GM18502 (cell line): ENCODE measurements around the gene ZBTB32.
"Not testable (repeated sequence)": the region's sequence is repeated elsewhere in the genome, so short reads cannot be mapped to it uniquely, and the experiment has no call there.

Experiments used
- ATAC-seq: cut with Tn5 transposase; IDR thresholded peaks from one replicate; pipeline ENCODE4 v1.9.1; 2021; ENCODE audit warnings: mild to moderate bottlenecking; ENCODE audit not compliant: unreplicated experiment, poor library complexity

Gene ZBTB32, protein sequence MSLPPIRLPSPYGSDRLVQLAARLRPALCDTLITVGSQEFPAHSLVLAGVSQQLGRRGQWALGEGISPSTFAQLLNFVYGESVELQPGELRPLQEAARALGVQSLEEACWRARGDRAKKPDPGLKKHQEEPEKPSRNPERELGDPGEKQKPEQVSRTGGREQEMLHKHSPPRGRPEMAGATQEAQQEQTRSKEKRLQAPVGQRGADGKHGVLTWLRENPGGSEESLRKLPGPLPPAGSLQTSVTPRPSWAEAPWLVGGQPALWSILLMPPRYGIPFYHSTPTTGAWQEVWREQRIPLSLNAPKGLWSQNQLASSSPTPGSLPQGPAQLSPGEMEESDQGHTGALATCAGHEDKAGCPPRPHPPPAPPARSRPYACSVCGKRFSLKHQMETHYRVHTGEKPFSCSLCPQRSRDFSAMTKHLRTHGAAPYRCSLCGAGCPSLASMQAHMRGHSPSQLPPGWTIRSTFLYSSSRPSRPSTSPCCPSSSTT

DNA sequence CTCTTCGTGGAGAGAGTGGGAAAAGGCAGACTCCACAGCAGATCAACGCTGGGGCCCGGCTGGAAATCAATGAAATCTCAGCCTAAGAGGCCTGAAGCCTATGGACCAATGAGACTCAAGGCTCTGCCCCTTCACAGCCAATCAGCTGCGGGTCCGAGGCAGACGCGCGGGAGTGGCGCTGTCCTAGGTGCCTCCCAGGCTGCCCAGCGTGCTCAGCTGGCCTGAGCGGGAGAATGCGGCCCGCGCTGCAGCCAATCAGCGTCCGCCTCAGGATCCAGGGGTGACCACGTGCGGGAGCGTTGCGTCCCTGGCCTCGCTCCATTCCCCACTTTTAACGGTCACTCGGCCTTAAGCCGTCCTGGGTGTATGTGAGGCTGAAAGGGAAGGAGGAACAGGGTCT, at the start of gene ZBTB32:
TSS of gene ZBTB32 (plus strand) at position 341 of the 400 bp plus-strand sequence. CDS start 10,069 bp downstream, outside the sequence.
- no peak for ATAC-seq

DNA sequence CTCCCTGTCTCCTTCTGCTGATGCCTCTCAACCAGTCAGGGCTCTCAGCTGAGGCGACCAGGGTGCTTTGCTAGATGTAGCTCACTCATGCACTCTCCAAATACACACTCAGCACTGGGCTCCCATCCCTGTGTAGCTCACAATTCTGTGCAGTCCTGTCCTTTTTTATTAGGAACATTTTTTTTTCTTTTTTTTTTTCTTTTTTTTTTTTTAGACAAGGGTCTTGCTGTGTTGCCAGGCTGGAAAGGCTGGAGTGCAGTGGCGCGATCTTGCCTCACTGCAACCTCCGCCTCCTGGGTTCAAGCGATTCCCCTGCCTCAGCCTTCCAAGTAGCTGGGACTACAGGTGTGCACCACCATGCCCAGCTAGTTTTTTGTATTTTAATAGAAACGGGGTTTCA, 49.5 kb upstream of the ZBTB32 start:
- ATAC-seq = not testable (repeated sequence)

DNA sequence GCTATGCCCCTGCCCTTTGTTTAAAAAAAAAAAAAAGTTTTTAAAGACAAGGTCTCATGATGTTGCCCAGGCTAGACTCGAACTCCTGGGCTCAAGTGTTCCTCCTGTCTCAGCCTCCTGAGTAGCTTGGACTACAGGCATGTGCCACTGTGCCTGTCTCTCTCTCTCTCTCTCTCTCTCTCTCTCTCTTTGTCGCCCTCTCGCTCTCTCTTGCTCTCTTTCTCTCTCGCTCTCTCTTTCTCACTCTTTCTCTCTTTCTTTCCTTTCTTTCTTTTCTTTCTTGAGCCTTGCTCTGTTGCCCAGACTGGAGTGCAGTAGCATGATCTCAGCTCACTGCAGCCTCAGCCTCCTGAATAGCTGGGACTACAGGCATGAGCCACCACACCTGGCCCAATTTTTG, 48.8 kb upstream of the ZBTB32 start:
- ATAC-seq = no peak

DNA sequence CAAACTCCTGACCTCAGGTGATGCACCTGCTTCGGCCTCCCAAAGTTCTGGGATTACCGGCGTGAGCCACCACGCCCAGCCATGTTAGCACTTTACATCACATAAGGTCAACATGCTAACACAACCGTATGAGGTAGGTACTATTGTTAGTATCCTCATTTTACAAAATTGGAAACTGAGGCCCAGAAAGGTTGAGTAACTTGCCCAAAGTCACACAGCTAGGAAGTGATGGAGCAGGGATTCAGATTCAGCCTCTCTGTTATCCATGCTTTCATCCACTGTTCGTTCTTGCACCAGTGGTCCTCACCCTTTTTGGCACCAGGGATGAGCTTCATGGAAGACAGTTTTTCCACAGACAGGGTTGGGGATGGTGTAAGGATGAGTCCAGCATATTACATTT, 47.7 kb upstream of the ZBTB32 start:
- ATAC-seq = no peak

DNA sequence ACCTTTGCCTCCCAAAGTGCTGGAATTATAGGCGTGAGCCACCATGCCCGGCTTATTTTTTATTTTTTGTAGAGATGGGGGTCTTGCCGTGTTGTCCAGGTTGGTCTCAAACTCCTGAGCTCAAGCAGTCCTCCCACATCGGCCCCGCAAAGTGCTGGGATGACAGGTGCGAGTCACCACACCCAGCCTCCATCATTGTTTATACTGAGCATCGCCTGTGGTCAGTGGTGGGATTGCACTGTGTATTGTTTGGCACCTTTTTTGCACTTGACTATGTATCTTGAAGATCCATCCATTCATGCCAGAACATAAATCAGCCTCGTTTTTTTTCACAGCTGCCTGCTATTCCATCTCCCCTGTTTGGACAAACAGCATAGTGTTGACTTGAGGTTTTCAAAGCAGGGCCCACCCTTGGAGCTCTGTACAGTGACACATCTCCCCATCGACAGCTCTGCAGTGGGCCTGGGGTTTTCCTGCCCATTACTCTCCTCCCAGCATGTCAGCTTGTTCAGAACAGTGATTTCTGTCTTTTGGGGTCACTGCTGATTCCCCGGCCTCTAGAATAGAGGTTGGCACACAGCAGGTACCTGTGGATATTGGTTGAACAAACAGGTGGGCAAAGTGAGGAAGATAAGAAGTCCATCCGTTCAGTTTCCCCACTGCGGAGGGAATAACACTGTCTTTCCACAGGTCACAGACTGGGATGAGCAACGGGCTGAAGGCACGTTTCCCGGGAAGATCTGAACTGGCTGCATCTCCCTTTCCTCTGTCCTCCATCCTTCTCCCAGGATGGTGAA, 46.3 kb upstream of the ZBTB32 start:
- ATAC-seq = no peak

DNA sequence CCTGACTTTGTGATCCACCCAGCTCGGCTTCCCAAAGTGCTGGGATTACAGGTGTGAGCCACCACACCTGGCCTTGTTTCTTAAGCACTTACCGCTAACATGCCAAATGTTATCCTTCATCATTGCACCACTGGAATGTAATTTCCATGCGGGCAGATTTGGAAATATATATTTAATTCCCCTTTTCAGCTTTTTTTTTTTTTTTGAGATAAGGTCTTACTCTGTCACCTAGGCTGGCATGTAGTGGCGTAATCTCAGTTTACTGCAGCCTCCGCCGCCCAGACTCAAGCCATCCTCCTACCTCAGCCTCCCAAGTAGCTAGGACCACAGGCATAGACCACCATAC, 42.4 kb upstream of the ZBTB32 start:
- no peak for ATAC-seq

DNA sequence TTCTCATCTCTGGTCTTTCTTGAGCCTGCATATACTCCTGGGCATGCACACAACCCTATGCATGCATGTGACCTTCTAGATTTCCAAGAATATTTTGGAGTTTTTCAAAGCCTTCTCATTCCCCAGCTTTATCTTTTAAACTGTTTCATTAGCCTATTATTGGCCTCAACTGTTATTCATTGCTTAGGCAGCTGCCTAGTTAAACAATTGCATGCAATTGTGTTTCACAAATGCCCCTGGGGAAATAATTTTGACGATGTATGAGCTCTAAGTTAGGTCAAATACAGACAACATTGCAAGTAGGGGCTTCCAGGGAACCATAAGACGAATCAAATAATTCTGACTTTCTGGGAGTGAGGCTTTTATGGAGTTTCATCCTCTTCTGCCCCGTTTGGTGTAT, 40.4 kb upstream of the ZBTB32 start:
- ATAC-seq = no peak

DNA sequence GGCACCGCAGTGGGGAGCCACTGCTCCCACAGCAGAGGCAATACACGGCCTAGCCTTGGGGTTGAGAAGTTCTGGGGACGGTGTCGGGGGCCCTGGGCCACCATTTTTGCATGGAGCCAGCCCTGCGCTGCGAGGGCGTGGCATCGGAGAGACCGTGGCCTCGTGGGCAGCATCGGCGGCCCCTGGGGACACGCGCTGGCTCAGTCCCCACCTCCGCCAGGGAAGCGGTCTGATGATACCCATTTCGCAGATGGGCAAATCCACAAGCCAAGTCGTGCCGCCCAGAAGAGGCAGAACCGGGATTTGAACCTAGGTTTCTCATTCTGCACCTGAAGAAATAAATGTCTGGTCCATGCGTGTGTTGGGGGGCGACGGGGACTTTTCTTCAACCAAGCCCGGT, 39.2 kb upstream of the ZBTB32 start:
- ATAC-seq = no peak

DNA sequence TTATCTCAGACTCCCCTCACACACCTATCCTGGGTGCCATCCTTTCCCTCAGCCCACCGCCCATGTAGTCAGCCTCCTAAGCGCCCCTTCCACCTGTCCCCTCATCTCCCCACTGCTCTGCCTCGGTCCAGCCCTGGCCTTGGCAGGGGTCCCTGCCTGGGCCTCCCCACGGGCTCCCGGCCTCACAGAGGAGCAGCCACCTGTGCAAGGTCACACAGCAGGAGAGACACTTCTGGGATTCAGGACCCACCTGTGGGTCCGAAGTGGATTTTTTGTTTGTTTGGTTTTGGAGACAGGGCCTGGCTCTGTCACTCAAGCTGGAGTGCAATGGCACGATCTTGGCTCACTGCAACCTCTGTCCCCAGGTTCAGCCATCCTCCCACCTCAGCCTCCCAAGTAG, 38.8 kb upstream of the ZBTB32 start:
- no peak for ATAC-seq

DNA sequence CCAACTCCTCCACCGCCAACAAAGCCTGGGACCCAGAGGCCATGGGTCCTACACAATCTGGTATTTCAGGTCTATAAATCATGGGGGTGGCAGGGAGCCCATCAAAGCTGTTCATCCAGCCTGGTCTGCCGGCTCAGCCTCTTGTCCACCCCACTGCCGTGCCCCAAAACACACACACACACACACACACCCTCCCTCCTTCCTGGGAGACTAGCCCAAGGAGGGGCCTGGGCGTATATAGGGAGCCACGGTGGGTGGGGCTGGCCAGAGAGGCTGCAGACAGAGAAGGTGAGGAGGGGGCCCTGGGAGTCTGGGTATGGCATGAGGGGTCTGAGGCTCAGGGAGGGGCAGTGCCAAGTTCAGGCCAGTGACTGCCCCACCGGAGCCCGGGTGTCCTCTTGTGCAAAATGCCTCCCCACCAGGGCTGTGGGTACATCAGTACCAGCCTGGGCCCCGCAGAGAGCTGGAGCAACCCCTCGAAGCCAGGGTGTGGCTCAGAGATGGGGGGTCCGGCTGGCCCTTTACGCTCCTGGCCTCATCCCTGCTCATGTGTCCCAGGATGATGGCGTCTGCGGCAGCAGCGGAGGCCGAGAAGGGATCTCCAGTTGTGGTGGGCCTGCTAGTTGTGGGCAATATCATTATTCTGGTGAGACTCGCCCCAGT, 38.0 kb upstream of the ZBTB32 start, which contains the start of gene UPK1A:
TSS of gene UPK1A (plus strand) at position 267 of the 663 bp plus-strand sequence. CDS start at position 563, 296 bp downstream.
- no peak for ATAC-seq

DNA sequence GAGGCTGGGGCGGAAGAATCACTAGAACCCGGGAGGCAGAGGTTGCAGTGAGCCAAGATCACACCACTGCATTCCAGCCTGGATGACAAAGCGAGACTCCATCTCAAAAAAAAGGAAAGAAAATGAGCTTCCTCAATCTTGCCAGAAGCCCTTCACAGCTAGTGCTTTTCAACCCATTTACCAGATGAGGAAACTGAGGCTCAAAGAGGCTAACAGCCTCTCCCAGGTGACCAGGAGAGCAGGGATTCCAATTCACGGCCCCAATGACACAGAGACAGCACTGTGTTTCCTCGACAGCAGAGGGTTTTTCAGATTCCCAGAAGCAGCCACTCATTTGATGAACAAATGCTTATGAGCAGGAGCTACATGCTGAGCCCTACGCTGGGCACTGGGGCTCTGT, 34.8 kb upstream of the ZBTB32 start:
- ATAC-seq = no peak

DNA sequence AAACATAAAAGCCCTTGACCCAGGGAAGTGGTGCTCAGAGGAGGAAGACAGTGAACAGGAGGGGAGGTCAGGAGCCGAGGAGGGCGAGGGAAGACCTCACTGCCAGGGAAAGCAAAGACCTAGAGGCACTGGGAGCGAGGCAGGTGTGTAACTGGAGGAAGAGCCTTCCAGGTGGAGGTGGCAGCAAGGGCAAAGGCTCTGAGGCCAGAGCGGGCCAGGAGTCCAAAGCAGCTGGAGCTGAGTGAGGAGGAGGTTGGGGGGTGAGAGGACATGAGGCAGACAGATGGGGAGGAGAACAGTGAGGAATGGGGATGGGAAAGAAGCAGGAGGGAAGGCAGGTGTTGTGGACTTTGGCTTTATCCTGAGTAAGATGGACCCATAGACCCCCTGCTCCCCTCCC, 34.4 kb upstream of the ZBTB32 start:
- no peak for ATAC-seq

DNA sequence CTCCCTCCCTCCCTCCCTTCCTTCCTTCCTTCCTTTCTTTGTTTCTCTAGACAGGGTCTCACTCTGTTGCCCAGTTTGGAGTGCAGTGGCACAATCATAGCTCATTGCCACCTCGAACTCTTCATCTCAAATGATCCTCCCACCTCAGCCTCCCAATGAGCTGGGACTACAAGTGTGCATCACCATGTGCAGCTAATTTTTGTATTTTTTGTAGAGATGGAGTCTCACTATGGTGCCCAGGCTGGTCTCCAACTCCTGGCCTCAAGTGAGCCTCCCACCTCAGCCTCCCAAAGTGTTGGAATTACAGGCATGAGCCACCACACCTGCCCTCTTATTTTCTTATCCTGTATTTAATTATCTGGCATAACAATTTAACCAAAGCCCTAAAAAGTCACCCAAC, 33.7 kb upstream of the ZBTB32 start:
- no peak for ATAC-seq

DNA sequence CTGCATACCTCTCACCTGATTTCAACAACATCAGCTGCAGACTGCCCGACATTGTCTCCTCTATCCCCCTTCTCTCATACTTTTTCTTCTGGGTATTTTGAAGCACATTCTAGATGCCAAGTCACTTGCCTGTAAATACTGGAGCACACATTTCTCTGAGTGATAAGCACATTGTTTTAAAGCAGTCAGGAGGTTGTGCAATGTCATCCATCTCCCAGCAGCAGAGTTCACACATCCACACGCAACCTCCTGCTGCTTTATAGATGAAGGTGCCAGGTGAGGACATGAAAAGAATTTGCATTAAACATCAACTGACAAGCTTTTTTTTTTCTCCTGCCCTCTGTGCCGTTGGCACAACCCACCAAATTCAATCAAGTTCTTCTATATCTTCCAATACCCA, 32.5 kb upstream of the ZBTB32 start:
- ATAC-seq = no peak

DNA sequence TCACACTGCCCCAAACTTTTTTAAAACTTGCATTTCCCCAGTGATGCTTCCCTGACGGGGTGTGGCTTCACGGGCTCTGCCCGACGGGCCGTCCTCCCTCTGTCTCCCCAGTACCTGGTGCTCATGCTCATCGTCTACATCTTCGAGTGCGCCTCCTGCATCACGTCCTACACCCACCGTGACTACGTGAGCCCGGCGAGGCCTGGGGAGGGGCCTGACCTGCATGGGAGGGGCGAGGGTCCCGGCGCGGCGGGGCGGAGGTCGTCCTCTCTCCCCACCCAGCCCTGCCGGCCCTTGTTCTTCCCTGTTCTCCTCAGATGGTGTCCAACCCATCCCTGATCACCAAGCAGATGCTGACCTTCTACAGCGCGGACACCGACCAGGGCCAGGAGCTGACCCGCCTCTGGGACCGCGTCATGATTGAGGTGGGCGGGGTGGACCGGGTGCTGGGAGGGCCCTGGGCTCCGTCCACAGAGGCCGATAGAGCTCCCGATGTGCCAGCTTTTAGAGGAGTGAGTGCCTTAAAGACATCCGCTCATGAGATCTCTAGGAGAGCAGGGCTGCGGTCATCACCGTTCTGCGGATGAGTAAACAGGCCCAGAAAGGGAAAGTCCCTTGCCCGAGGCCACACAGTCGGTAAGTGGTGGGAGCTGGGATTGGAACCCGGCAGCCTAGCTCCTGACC, 31.1 kb upstream of the ZBTB32 start:
- no peak for ATAC-seq

DNA sequence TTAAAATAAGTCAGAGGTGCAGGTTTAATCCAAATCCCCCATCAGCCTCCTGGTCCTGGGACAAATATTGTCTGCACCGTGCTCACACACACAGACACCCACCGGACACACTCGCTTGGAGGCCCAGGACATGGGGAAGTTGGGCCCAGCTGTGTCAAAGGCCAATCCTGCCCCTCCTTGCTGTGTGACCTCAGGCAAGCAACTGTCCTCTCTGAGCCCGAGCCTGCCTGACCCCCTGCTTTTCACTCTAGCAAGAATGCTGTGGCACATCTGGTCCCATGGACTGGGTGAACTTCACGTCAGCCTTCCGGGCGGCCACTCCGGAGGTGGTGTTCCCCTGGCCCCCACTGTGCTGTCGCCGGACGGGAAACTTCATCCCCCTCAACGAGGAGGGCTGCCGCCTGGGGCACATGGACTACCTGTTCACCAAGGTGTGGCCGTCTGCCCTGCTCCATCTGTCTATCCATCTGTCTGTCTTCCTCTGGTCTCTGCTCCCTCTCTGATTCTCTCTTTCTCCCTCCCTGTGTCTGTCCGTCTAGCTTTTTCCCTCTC, 28.7 kb upstream of the ZBTB32 start:
- no peak for ATAC-seq

DNA sequence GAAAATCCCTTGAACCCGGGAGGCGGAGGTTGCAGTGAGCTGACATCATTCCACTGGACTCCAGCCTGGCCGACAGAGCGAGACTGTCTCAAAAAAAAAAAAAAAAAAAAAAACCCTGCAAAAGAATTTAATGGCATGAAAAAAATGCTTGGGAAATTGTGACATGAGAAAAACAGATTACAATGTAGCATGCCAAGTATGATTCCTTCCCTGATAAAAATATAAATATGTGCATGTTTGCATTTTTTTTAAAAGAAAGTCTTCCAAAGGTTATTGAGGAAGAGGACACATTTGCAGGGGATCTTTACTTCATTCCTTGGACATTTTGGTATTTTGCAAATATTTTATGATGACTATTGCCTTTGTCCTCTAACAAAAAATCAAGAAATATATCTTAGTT, 14.5 kb upstream of the ZBTB32 start:
- no peak for ATAC-seq

DNA sequence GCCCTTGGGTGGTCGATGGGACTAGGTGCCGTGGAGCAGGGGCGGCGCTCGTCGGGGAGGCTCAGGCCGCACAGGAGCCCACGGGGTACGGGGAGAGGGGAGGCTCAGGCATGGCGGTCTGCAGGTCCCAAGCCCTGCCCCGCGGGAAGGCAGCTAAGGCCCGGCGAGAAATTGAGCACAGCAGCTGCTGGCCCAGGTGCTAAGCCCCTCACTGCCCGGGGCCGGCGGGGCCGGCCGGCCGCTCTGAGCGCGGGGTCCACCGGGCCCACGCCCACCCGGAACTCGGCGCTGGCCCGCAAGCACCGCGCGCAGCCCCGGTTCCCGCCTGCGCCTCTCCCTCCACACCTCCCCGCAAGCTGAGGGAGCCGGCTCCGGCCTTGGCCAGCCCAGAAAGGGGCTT, 13.3 kb upstream of the ZBTB32 start:
- ATAC-seq = not testable (repeated sequence)

DNA sequence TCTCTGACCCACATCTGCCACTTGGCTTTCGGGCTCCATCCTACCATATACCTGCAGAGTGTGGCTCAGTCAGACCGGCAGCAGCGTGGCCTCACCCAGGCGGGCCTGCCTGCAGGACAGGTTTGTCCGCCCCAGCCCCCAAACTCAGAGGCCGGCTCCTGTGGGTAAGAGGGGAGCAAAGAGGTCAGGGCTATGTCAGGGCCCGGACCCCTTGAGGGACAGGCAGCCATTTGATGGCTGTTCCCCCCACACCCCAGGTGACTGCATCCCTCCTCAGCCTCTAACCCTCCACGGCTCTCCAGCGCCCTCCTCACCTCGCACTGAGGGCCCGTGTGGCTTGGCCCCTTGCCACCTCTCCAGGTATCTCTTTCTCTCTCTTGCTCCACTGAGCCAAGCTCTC, 12.3 kb upstream of the ZBTB32 start:
- no peak for ATAC-seq

DNA sequence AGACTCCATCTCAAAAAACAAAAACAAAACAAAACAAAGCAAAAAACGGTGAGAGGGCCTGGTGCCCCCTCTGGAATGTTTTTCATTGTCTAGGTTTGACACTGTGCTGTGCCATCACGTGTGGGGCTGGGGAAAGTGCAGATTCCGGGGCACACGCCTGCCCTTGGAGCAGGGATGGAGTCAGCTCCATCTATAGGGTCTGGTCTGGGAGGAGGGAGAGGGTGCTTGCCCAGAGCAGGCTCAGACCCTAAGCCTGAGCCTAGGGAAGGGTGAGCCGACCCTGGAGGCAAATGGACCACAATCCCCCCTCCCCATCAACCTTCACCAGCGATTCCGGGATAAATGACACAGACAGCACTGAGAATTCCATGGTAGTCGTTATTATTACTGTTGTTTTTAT, 10.9 kb upstream of the ZBTB32 start:
- ATAC-seq = no peak
